ENCODE data around the gene ESD. TPM values are rescaled to one million over a fixed set of nuclear protein-coding genes. Genes with fewer than 3 reads are reported as not detected.
"Not testable (repeated sequence)": the region's sequence is repeated elsewhere in the genome, so short reads cannot be mapped to it uniquely, and the experiment has no call there.

Gene ESD
- total RNA-seq, 2 experiments from 2014 or later: 99.9 to 111 TPM

DNA sequence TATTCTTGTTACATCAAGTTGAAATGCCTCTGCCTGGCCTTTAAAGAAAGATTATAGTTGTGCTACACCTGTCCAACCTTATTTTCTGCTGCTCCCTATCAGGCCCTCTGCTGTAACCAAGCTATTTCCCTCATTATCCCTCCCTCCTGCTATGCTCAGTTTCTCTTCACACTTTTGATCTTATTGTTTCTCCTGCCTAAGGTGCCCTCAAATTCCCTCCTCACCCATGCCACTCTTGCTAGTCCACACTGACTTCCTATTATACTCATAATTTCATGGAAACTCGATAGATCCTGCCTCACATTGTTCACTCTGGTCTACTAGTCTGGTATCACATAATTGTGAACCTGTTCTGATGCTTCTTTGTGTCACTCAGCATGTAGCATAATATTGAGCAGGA lies 19.4 kb upstream of the ESD start:
- H3K9me3 Mint-ChIP-seq (ENCODE audit: insufficient read depth): peaks cover 11% of the 10 kb centered on the region
- no peak for ATAC-seq
- H3K36me3 Mint-ChIP-seq (ENCODE audit: low read depth): peaks cover 8% of the 10 kb centered on the region
- no peak overlapping the region for H3K27ac Mint-ChIP-seq
- no peak overlapping the region for H3K4me3 Mint-ChIP-seq
- ChIA-PET CTCF (interaction anchor here (1.3 kb wide), 1 partner anchor 15 kb away, joined by 5 read pairs; no protein-coding TSS in a partner anchor), POLR2A (no interaction called here)
- H3K4me1 Mint-ChIP-seq (ENCODE audit: low read depth): peaks cover 2% of the 10 kb centered on the region
- no peak for DNase-seq
- H3K27me3 Mint-ChIP-seq (ENCODE audit: low read depth): peaks cover 12% of the 10 kb centered on the region

DNA sequence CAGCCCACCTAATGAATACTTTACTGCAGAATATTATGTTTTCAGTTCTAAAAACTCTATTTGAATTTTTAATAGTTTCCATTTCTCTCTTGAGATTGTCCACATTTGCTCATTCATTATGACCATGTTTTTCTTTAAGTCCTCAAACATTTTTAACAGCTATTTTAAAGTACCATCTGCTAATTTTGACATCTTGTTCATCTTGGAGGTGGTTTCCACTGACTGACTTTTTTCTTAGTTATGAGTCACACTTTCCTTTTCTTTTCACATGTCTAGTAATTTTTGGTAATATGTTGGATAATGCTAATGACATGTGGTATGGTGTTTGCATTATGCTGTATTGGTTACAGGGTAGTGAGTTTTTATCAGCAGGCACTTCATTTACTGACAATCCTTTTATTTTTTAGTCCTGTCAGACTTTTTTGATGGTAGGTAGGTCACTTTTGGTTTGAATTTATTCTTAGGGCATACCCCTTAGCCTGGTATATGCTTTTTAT lies 15.4 kb upstream of the ESD start:
- no peak overlapping the region for H3K27ac Mint-ChIP-seq
- ChIA-PET POLR2A (no interaction called here), CTCF (interaction anchor here (1.2 kb wide), 1 partner anchor 15 kb away, joined by 3 read pairs; no protein-coding TSS in a partner anchor)
- H3K4me1 Mint-ChIP-seq (ENCODE audit: low read depth): peaks cover 2% of the 10 kb centered on the region
- ATAC-seq: no peak
- no peak overlapping the region for H3K4me3 Mint-ChIP-seq
- H3K27me3 Mint-ChIP-seq (ENCODE audit: low read depth): peaks cover 5% of the 10 kb centered on the region
- H3K9me3 Mint-ChIP-seq (ENCODE audit: insufficient read depth): peaks cover 15% of the 10 kb centered on the region
- peaks cover 8% of the 10 kb centered on the region for H3K36me3 Mint-ChIP-seq (ENCODE audit: low read depth)
- no peak for DNase-seq

DNA sequence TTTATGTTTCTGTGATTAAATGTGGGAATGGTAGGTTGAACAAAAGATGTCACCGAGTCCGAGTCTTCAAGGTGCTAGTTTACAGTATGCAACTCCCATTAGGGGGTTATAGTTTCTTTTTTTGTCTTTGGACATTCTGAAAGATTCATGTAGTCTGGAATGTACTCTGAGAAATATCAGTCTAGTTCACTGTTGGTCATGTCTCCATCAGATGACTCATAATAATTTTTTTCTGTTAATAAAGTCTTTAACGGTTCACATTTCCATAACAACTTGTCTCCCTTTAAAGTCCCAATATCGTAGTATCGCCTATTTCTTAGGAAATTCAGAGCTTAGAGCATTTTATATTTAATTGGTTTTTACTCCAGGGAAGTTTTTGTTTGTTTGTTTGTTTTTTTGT lies 13.5 kb upstream of the ESD start:
- no peak for ATAC-seq
- Mint-ChIP-seq H3K9me3 (ENCODE audit: insufficient read depth) (peaks cover 15% of the 10 kb centered on the region), H3K27ac (no peak overlapping the region), H3K36me3 (ENCODE audit: low read depth) (peaks cover 8% of the 10 kb centered on the region), H3K4me3 (no peak overlapping the region), H3K4me1 (ENCODE audit: low read depth) (peaks cover 2% of the 10 kb centered on the region), H3K27me3 (ENCODE audit: low read depth) (peaks cover 2% of the 10 kb centered on the region)
- ChIA-PET POLR2A (no interaction called here), CTCF (interaction anchor here (1.9 kb wide), 1 partner anchor 24 kb away, joined by 4 read pairs; no protein-coding TSS in a partner anchor)
- DNase-seq: no peak

DNA sequence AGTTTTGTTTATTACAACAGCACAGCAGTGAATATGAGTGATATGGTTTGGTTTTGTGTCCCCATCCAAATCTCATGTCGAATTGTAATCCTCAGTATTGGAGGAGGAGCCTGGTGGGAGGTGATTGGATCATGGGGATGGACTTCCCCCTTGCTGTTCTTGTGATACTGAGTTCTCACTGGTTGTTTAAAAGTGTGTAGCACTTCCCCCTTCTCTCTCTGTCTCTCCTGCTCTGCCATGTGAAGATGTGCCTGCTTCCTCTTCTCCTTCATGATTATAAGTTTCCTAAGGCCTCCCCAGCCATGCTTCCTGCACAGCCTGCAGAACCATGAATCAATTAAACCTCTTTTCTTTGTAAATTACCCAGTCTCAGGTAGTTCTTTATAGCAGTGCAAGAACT lies 8.0 kb upstream of the ESD start:
- H3K27ac Mint-ChIP-seq; H3K27me3 Mint-ChIP-seq (ENCODE audit: low read depth); CTCF ChIA-PET; ATAC-seq; DNase-seq; H3K4me3 Mint-ChIP-seq; H3K36me3 Mint-ChIP-seq (ENCODE audit: low read depth); POLR2A ChIA-PET; H3K4me1 Mint-ChIP-seq (ENCODE audit: low read depth); H3K9me3 Mint-ChIP-seq (ENCODE audit: insufficient read depth): not testable (repeated sequence)

DNA sequence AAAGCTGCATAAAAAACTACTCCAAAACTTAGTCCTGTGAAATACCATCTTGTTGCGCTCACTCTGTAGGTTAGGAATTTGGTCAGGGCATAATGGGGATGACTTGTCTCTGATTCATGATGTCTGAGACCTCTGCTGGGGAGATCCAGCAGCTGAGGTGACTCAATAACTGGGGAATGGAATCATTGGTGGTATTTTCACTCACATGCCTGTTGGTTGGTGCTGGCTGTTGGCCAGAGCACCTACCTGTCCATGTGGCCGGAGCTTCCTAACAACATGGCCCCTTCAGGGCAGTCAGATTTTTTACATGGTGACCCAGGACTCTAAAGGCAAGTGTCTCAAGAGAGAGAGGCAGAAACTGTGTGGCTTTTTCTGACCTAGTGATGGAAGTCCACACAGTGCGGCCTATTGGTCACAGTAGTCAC lies 7.4 kb upstream of the ESD start:
- ChIA-PET POLR2A (no interaction called here), CTCF (no interaction called here)
- no peak for ATAC-seq
- no peak overlapping the region for H3K27ac Mint-ChIP-seq
- no peaks in the 10 kb centered on the region for H3K4me1 Mint-ChIP-seq (ENCODE audit: low read depth)
- DNase-seq: no peak
- peaks cover 8% of the 10 kb centered on the region for H3K27me3 Mint-ChIP-seq (ENCODE audit: low read depth)
- H3K36me3 Mint-ChIP-seq (ENCODE audit: low read depth): no peaks in the 10 kb centered on the region
- H3K9me3 Mint-ChIP-seq (ENCODE audit: insufficient read depth): no peaks in the 10 kb centered on the region
- H3K4me3 Mint-ChIP-seq: no peak overlapping the region

DNA sequence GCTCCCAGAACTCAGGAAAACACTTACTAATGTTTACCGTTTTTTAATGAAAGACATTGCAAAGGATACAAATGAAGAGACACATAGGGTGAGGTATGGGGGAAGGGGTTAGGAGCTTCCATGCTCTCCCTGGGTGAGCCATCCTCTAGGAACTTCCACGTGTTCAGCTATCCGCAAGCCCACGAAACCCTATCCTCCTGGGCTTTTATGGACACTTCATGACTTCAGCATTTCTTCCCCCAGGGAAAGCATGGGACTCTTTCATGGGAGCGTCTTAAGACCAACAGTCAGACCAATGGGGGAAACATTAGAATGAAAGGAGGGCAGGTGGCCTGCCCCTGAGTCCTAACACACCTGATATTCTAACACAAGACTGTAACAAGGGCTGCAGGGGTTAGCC lies 6.6 kb upstream of the ESD start:
- H3K36me3 Mint-ChIP-seq (ENCODE audit: low read depth): no peaks in the 10 kb centered on the region
- no peak overlapping the region for H3K27ac Mint-ChIP-seq
- no peak for DNase-seq
- H3K27me3 Mint-ChIP-seq (ENCODE audit: low read depth): peaks cover 8% of the 10 kb centered on the region
- no peaks in the 10 kb centered on the region for H3K9me3 Mint-ChIP-seq (ENCODE audit: insufficient read depth)
- ChIA-PET POLR2A (no interaction called here), CTCF (no interaction called here)
- no peak overlapping the region for H3K4me3 Mint-ChIP-seq
- H3K4me1 Mint-ChIP-seq (ENCODE audit: low read depth): no peaks in the 10 kb centered on the region
- ATAC-seq: no peak

DNA sequence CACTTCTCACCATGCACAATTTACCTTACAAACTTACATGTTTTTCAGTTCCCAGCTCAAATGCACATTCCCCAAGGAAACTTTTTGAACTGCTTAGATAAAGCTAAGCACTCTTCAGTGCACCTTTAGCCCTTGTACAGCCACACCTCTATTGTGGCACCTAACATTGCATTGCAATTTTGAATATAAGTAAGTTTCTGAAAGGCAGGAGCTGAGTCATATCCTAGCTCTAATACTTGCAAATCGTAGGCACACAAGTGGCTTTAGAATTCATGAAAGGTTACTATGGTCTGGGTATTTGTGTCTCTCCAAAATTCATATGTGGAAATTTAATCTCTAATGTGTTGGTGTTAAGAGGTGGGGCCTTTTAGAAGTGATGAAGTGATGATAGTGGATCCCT lies 4.9 kb upstream of the ESD start:
- CTCF ChIA-PET: no interaction called here

DNA sequence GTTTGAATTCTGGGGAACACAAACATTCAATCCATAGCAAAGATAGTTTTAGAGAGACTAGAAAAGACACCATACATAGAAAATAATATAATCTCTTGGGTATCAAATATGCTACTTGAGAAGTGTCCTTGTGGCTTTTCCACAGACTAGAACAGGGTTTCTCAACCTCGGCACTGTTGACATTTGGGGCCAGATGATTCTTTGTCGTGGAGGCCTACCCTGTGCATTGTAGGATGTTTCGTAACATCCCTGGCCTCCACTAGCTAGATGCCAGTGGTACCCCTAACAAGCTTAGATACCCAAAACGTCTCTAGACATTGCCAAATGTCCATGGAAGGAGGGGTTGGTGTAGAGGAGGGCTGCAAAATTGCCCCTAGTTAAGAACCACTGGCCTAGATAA lies 2.2 kb upstream of the ESD start:
- Mint-ChIP-seq H3K27me3 (ENCODE audit: low read depth) (peaks cover 5% of the 10 kb centered on the region), H3K4me3 (no peak overlapping the region), H3K36me3 (ENCODE audit: low read depth) (peaks cover 14% of the 10 kb centered on the region), H3K4me1 (ENCODE audit: low read depth) (peaks cover 28% of the 10 kb centered on the region), H3K9me3 (ENCODE audit: insufficient read depth) (no peaks in the 10 kb centered on the region), H3K27ac (no peak overlapping the region)
- ChIA-PET CTCF (interaction anchor here (1.3 kb wide), 1 partner anchor 247 kb away, joined by 4 read pairs; no protein-coding TSS in a partner anchor), POLR2A (no interaction called here)
- ATAC-seq (no peak), DNase-seq (no peak)

More for the DNA sequence above, 4.9 kb upstream of the ESD start:
- H3K9me3 Mint-ChIP-seq (ENCODE audit: insufficient read depth): no peaks in the 10 kb centered on the region
- H3K4me1 Mint-ChIP-seq (ENCODE audit: low read depth): peaks cover 10% of the 10 kb centered on the region
- POLR2A ChIA-PET: no interaction called here
- ATAC-seq: no peak
- no peak overlapping the region for H3K4me3 Mint-ChIP-seq
- H3K27ac Mint-ChIP-seq: no peak overlapping the region
- H3K36me3 Mint-ChIP-seq (ENCODE audit: low read depth): no peaks in the 10 kb centered on the region
- no peak for DNase-seq
- H3K27me3 Mint-ChIP-seq (ENCODE audit: low read depth): peaks cover 8% of the 10 kb centered on the region

DNA sequence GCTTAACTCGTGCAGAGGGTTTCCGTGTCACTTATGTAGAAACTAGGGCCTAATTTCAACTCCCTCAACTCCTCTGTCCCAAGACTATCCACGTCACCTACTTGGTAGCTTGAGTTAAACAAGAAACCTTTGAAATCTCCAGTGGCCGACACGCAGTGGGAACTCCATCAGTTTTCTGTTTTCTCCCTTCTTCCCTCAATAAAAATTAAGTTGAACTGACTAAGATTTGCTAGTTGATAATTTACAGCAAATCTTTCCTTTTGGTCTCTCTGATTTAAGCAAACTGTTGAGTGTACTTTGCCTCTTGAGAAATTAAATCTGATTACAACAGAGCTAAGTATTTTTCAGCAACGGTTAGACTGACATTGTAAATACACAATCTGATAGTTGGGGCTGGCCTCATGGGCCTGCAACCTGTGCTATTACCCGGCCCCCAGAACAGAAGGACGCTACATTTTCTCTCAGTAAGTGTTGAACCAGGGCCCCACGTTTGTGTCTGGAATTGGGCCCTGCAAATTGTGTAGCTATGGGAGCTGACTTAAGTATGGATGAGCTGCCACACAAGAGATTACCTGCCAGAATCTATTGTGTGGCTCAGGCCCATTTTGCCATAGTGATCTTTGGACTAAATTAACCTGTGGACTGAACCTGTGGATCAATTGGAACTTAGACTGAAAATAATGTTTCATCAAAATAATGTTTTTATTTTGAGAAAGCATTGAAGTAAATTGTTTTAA lies 708 bp upstream of the ESD start:
- Mint-ChIP-seq H3K4me3 (peak overlapping the region; percentile 89), H3K27ac (peak overlapping the region; percentile 95), H3K27me3 (ENCODE audit: low read depth) (peaks cover 5% of the 10 kb centered on the region), H3K4me1 (ENCODE audit: low read depth) (peaks cover 36% of the 10 kb centered on the region), H3K36me3 (ENCODE audit: low read depth) (peaks cover 18% of the 10 kb centered on the region), H3K9me3 (ENCODE audit: insufficient read depth) (no peaks in the 10 kb centered on the region)
- ChIA-PET POLR2A (no interaction called here), CTCF (interaction anchor here (1.1 to 1.2 kb wide), 2 partner anchors 15 to 96 kb away, joined by 3 read pairs; no protein-coding TSS in a partner anchor)
- no peak for DNase-seq
- no peak for ATAC-seq

DNA sequence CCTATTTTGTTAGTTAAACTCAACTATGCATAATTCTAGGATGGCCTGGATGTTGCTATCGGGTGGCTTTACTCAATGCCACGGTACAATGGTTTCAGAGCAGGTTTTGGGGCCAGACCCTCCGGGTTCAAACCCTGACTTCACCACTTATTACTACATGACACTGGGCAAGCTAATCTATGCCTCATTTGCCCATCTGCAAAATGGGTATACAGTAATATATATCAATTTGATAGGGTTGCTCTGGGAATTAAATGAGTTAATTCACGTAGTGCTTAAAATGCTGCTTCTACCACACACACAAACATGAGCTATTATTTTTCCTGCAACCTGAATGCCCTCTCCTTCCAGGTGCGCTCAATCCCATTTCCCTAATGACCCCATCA lies 839 bp downstream of the ESD start:
- Mint-ChIP-seq H3K36me3 (ENCODE audit: low read depth) (peaks cover 18% of the 10 kb centered on the region), H3K9me3 (ENCODE audit: insufficient read depth) (no peaks in the 10 kb centered on the region), H3K4me3 (peak overlapping the region; percentile 89), H3K27ac (peak overlapping the region; percentile 95), H3K27me3 (ENCODE audit: low read depth) (peaks cover 2% of the 10 kb centered on the region), H3K4me1 (ENCODE audit: low read depth) (peaks cover 36% of the 10 kb centered on the region)
- DNase-seq (no peak), ATAC-seq (no peak)
- ChIA-PET POLR2A (interaction anchor here (0.6 to 0.7 kb wide), 3 partner anchors 11 to 221 kb away, joined by 3 to 4 read pairs (median 3); no protein-coding TSS in a partner anchor), CTCF (interaction anchor here (1.5 kb wide), 1 partner anchor 45 kb away, joined by 3 read pairs; no protein-coding TSS in a partner anchor)

DNA sequence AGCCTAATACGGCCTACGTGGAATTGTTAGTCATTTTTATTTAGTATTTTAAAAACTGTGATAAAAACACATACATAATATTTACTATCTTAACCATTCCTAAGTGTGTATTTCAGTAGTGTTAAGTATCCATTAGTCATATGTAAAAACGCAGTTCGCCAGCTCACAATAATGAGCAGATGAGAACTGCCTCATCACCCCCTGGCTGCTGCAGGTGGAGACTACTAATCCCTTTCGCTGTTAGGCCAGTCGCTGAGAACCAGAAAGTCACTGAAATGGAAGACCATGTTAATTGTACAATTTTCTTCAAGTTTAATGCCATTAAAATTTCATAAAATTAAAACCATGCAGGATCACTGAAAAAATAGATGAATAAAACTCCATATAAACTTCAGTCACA lies 1.6 kb downstream of the ESD start:
- ATAC-seq (no peak), DNase-seq (no peak)
- peak overlapping the region; percentile 89 for H3K4me3 Mint-ChIP-seq
- ChIA-PET POLR2A (no interaction called here), CTCF (no interaction called here)
- peaks cover 25% of the 10 kb centered on the region for H3K36me3 Mint-ChIP-seq (ENCODE audit: low read depth)
- H3K4me1 Mint-ChIP-seq (ENCODE audit: low read depth): peaks cover 36% of the 10 kb centered on the region
- H3K27me3 Mint-ChIP-seq (ENCODE audit: low read depth): no peaks in the 10 kb centered on the region
- no peaks in the 10 kb centered on the region for H3K9me3 Mint-ChIP-seq (ENCODE audit: insufficient read depth)
- no peak overlapping the region for H3K27ac Mint-ChIP-seq

DNA sequence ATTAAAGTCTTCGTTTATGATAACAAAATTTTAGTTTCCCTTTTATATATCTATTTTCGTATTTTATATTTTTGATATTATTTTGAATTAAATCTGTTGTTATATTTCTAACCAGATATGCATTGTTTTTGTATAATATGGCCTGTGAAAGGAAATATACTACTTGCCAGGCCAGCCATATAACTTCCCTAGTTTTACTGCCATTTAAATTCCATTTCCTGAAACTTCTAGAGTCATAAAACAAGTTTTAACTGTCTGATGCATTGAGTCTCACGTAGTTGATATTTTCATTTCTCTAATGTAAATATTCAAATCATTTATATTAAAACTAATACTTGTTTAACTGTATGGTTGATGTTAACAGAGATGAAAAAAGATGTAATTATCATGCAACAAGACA lies 13.5 kb downstream of the ESD start:
- CTCF ChIA-PET: no interaction called here
- POLR2A ChIA-PET: no interaction called here

More for the DNA sequence above, 13.5 kb downstream of the ESD start:
- Mint-ChIP-seq H3K4me3 (no peak overlapping the region), H3K4me1 (ENCODE audit: low read depth) (peaks cover 3% of the 10 kb centered on the region), H3K36me3 (ENCODE audit: low read depth) (peaks cover 55% of the 10 kb centered on the region), H3K9me3 (ENCODE audit: insufficient read depth) (no peaks in the 10 kb centered on the region), H3K27me3 (ENCODE audit: low read depth) (no peaks in the 10 kb centered on the region), H3K27ac (no peak overlapping the region)
- ATAC-seq: no peak
- no peak for DNase-seq
